Left forelimb (tissue), 1 donor: ENCODE measurements around the gene ZG16B.

Experiments
- DNase-seq: peaks from one replicate; pipeline ENCODE4 v3.0.0-alpha.2; 2018; ENCODE audit warnings: low spot score

Gene ZG16B

GRCh38 chr16:2845116-2845515, 15.0 kb downstream of the ZG16B start:
- DNase-seq: no peak

GRCh38 chr16:2846511-2847310, 16.6 kb downstream of the ZG16B start:
- no peak for DNase-seq

GRCh38 chr16:2848933-2849725, 19.0 kb downstream of the ZG16B start:
- no peak for DNase-seq

- no peak for DNase-seq
Measured at GRCh38 chr16:2852003-2852730, 22.1 kb downstream of the ZG16B start.

GRCh38 chr16:2852731-2853507, 22.8 kb downstream of the ZG16B start:
- no peak for DNase-seq

- DNase-seq: no peak
Measured at GRCh38 chr16:2853531-2854073, 23.5 kb downstream of the ZG16B start.

GRCh38 chr16:2854700-2855309, 24.7 kb downstream of the ZG16B start:
- no peak for DNase-seq

GRCh38 chr16:2855536-2855935, 25.4 kb downstream of the ZG16B start:
- DNase-seq: no peak

- DNase-seq: no peak
Measured at GRCh38 chr16:2856061-2856670, 26.1 kb downstream of the ZG16B start.

- no peak for DNase-seq
Measured at GRCh38 chr16:2856686-2857450, 26.8 kb downstream of the ZG16B start.

- DNase-seq: no peak
Measured at GRCh38 chr16:2857451-2858244, 27.5 kb downstream of the ZG16B start, which contains the start of gene PRSS22. TSS of gene PRSS22 (minus strand) at chr16:2858170. CDS start at chr16:2858104, 66 bp downstream.

- no peak for DNase-seq
Measured at GRCh38 chr16:2858245-2859025, 28.3 kb downstream of the ZG16B start.

- DNase-seq: no peak
Measured at GRCh38 chr16:2859686-2860265, 29.7 kb downstream of the ZG16B start.

GRCh38 chr16:2860826-2861567, 30.9 kb downstream of the ZG16B start:
- DNase-seq: no peak

- DNase-seq: no peak
Measured at GRCh38 chr16:2865651-2866050, 35.5 kb downstream of the ZG16B start.

GRCh38 chr16:2866431-2866830, 36.3 kb downstream of the ZG16B start:
- no peak for DNase-seq

GRCh38 chr16:2867661-2867986, 37.5 kb downstream of the ZG16B start:
- no peak for DNase-seq
